ENCODE results near the gene AIF1. TPM values are rescaled to one million over a fixed set of nuclear protein-coding genes. Genes with fewer than 3 reads are reported as not detected.

AIF1 gene
- total RNA-seq, 2 donors from 2014 or later = 8.1 to 13.2 TPM

DNA sequence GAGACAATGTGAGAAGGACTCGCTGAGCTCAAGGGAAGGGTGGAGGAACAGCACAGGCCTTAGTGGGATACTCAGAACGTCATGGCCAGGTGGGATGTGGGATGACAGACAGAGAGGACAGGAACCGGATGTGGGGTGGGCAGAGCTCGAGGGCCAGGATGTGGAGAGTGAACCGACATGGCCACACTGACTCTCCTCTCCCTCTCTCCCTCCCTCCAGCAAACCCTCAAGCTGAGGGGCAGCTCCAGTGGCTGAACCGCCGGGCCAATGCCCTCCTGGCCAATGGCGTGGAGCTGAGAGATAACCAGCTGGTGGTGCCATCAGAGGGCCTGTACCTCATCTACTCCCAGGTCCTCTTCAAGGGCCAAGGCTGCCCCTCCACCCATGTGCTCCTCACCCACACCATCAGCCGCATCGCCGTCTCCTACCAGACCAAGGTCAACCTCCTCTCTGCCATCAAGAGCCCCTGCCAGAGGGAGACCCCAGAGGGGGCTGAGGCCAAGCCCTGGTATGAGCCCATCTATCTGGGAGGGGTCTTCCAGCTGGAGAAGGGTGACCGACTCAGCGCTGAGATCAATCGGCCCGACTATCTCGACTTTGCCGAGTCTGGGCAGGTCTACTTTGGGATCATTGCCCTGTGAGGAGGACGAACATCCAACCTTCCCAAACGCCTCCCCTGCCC is 38.0 kb upstream of the AIF1 start:
- ATAC-seq (no peak), DNase-seq (no peak)
- peaks cover 66% of the 10 kb centered on the region for H3K4me1 Mint-ChIP-seq
- H3K27ac Mint-ChIP-seq = peak overlapping the region; percentile 99
- H3K9me3 ChIP-seq (ENCODE audit: control insufficient read depth, low read length, poor library complexity, severe bottlenecking) = no peaks in the 10 kb centered on the region
- H3K27me3 Mint-ChIP-seq = no peaks in the 10 kb centered on the region
- peak overlapping the region; percentile 100 for H3K4me3 Mint-ChIP-seq
- peaks cover 35% of the 10 kb centered on the region for H3K36me3 Mint-ChIP-seq (ENCODE audit: low read depth)

DNA sequence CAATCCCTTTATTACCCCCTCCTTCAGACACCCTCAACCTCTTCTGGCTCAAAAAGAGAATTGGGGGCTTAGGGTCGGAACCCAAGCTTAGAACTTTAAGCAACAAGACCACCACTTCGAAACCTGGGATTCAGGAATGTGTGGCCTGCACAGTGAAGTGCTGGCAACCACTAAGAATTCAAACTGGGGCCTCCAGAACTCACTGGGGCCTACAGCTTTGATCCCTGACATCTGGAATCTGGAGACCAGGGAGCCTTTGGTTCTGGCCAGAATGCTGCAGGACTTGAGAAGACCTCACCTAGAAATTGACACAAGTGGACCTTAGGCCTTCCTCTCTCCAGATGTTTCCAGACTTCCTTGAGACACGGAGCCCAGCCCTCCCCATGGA is 37.5 kb upstream of the AIF1 start:
- no peak for DNase-seq
- H3K36me3 Mint-ChIP-seq (ENCODE audit: low read depth) = peaks cover 32% of the 10 kb centered on the region
- no peaks in the 10 kb centered on the region for H3K27me3 Mint-ChIP-seq

DNA sequence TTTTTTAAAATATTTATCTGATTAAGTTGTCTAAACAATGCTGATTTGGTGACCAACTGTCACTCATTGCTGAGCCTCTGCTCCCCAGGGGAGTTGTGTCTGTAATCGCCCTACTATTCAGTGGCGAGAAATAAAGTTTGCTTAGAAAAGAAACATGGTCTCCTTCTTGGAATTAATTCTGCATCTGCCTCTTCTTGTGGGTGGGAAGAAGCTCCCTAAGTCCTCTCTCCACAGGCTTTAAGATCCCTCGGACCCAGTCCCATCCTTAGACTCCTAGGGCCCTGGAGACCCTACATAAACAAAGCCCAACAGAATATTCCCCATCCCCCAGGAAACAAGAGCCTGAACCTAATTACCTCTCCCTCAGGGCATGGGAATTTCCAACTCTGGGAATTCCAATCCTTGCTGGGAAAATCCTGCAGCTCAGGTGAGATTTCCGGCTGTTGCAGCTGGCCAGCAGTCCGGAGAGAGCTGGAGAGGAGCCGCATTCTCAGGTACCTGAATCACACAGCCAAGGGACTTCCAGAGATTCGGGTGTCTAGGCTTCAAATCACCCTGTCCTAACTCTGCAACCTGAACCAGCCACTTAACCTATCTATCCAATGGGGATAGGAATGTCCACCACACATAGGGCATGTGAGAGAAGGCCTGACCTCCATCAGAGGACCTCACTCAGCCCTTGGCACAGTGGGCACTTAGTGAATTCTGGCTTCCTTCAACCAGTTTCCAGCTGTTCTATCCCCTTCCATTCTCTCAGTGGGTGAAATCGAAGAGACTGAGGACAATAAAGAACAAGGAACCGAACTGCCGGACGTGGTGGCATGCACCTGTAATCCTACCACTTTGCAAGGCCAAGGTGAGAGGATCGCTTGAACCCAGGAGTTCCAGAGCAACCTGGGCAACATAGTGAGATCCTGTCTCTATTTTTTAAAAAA is 36.6 kb upstream of the AIF1 start:
- H3K4me1 Mint-ChIP-seq = peaks cover 63% of the 10 kb centered on the region
- ATAC-seq = no peak
- H3K36me3 Mint-ChIP-seq (ENCODE audit: low read depth) = peaks cover 29% of the 10 kb centered on the region
- H3K27ac Mint-ChIP-seq = peak overlapping the region; percentile 99
- DNase-seq = no peak
- no peaks in the 10 kb centered on the region for H3K27me3 Mint-ChIP-seq
- peak overlapping the region; percentile 100 for H3K4me3 Mint-ChIP-seq
- H3K9me3 ChIP-seq (ENCODE audit: control insufficient read depth, low read length, poor library complexity, severe bottlenecking) = no peaks in the 10 kb centered on the region

More for the DNA sequence above, 37.5 kb upstream of the AIF1 start:
- H3K4me1 Mint-ChIP-seq = peaks cover 64% of the 10 kb centered on the region
- H3K4me3 Mint-ChIP-seq = peak overlapping the region; percentile 100
- ATAC-seq = no peak
- H3K27ac Mint-ChIP-seq = peak overlapping the region; percentile 99
- H3K9me3 ChIP-seq (ENCODE audit: control insufficient read depth, low read length, poor library complexity, severe bottlenecking) = no peaks in the 10 kb centered on the region

DNA sequence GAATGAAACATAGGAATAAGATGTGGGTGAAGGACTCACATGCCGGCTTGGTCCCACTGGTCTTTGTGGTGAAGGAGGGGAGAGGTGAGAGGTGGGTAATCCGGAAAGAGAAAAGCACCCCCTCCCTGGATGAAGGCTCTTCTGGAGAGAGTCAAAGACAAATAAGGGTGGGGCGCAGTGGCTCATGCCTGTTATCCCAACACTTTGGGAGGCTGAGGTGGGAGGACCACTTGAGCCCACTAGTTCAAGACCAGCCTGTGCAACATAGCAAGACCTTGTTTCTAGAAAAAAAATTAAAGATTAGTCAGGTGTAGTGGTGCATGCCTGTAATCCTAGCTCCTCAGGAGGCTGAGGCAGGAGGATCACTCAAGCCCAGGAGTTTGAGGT is 35.9 kb upstream of the AIF1 start:
- no peaks in the 10 kb centered on the region for H3K9me3 ChIP-seq (ENCODE audit: control insufficient read depth, low read length, poor library complexity, severe bottlenecking)
- DNase-seq (no peak), ATAC-seq (no peak)
- Mint-ChIP-seq H3K36me3 (ENCODE audit: low read depth) (peaks cover 29% of the 10 kb centered on the region), H3K4me1 (peaks cover 60% of the 10 kb centered on the region), H3K4me3 (peak overlapping the region; percentile 100), H3K27me3 (no peaks in the 10 kb centered on the region), H3K27ac (peak overlapping the region; percentile 99)

DNA sequence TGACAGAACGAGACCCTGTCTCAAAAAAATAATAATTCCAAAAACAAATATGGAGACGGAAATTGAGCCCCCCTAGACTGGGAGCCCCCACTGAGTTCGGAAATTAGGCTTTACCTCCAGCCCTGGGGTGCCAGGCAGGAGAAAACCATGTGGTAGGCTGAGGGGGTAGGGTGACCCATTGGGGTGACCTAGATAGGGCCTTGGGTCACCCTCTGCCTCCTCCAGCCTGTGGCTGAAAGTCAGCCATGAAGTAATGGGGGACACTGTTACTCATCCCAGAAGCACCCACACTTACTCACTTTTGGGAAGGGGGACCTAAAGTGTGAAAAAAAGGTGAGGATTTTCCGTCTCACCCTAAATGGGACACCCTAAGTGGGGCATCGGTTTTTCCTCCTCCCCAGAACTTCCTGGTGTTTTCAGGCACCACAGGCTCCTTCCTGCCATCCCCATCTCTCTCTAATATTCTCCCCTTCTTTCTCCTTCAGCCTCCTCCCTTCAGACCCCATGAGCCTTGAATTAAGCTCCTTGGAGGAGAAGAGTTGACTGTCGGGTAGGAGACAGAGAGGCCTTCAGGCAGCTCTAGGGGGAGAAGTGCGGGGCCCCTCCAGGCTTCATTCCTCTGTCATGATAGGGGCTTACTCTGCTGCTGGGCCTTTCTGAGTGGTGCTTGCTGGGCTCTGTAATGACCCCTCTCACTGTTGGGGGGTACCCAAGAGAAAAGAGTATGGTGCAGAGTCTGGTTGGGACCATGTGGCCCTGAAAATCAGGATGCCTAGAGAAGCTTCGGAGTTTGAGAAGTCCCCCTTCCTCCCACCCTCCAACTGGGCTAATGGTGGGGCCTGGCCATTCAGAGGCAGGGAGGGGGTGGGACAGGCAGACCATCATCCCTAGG is 35.2 kb upstream of the AIF1 start:
- Mint-ChIP-seq H3K36me3 (ENCODE audit: low read depth) (peaks cover 29% of the 10 kb centered on the region), H3K27me3 (no peaks in the 10 kb centered on the region), H3K27ac (peak overlapping the region; percentile 99), H3K4me3 (peak overlapping the region; percentile 100), H3K4me1 (peaks cover 55% of the 10 kb centered on the region)
- ATAC-seq (no peak), DNase-seq (no peak)
- no peaks in the 10 kb centered on the region for H3K9me3 ChIP-seq (ENCODE audit: control insufficient read depth, low read length, poor library complexity, severe bottlenecking)

DNA sequence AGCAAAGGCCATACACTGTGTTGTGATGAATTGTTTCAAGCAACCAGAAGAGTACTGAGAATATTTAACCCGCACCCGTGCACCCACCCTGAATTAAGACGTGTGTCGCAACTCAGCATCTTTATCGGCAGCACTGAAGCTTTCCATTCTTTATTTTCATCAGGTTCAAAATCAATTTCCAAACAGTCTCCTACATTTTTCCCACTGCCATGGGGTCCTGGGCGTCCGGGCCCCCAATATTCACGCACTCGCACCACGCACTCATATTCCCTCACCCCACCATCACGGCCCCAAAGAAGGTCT is 34.6 kb upstream of the AIF1 start:
- no peak for DNase-seq

DNA sequence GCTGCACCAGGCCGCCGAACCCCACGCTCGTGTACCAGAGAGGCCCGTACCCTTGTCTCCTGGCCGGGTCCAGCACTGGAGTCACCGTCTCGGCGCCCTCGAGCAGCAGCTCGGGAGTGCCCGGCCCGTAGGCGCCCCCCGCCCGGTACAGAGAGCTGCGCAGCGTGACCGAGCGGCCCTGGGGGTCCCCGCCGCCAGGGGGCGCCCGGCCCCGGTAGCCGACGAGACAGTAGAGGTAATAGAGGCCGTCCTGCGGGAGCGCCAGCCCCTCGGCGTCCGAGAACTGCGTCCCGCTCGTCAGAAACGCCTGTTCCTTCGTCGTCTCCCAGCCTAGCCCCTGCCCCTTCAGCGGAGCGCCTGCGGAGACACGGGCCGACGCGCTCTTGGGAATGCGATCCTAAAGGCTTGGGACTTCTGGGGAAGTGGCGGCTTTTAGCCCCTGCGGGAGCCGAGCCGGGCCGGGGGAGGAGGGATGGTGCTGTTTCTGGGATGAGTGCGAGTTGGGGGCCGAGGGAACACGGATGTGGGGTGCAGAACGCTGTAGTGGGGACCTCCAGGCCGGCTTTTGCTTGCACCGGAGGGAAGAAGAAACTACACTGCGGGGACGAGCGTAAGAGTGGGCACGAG is 34.1 kb upstream of the AIF1 start:
- DNase-seq (peak; percentile 80 to 91 (median 89)), ATAC-seq (peak; percentile 69)
- Mint-ChIP-seq H3K27me3 (no peaks in the 10 kb centered on the region), H3K36me3 (ENCODE audit: low read depth) (peaks cover 24% of the 10 kb centered on the region), H3K27ac (peak overlapping the region; percentile 99), H3K4me3 (peak overlapping the region; percentile 100), H3K4me1 (peaks cover 53% of the 10 kb centered on the region)
- H3K9me3 ChIP-seq (ENCODE audit: control insufficient read depth, low read length, poor library complexity, severe bottlenecking) = no peaks in the 10 kb centered on the region

More for the DNA sequence above, 34.6 kb upstream of the AIF1 start:
- peak overlapping the region; percentile 99 for H3K27ac Mint-ChIP-seq
- peaks cover 29% of the 10 kb centered on the region for H3K36me3 Mint-ChIP-seq (ENCODE audit: low read depth)
- peaks cover 53% of the 10 kb centered on the region for H3K4me1 Mint-ChIP-seq
- no peaks in the 10 kb centered on the region for H3K9me3 ChIP-seq (ENCODE audit: control insufficient read depth, low read length, poor library complexity, severe bottlenecking)
- peak overlapping the region; percentile 100 for H3K4me3 Mint-ChIP-seq
- no peak for ATAC-seq
- no peaks in the 10 kb centered on the region for H3K27me3 Mint-ChIP-seq

DNA sequence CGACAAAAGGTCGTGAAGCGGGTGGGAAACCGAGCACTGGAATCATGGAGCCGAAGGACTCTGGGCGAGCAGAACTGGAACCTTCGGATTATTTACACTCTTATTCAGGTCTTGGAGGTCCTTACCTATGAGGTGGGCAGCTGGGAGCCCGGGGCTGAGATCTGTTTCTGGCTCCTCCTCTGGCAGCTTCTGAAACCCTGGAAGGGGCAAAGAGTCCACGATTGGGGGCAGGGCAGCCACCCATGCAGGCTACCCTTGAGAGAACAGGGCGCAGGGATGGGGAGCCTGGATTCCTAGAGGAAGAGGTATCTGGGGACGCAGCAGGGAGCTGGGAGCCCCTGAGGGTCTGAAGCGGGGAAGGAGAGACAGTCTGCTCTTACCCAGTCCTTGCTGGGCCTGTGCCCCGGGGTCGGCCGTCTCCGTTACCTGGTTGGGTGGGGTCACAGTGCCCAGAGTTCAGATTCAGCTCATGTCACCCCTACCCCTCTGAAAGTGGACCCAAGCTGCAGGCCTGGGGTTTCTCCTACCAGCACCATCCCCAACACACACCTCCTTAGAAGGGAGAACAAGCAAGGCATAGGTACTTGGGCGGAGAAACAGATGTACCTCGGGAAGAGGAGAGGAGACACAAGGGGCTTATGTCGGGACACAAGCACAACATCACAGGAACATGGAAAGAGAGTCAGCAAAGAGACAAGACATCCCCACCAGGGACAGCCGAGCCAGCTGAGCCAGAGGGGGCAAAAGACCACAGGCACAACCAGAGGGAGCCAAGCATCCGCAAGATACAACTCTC is 33.4 kb upstream of the AIF1 start:
- DNase-seq (no peak), ATAC-seq (no peak)
- Mint-ChIP-seq H3K36me3 (ENCODE audit: low read depth) (peaks cover 18% of the 10 kb centered on the region), H3K27me3 (no peaks in the 10 kb centered on the region), H3K27ac (peak overlapping the region; percentile 99), H3K4me1 (peaks cover 51% of the 10 kb centered on the region), H3K4me3 (peak overlapping the region; percentile 100)
- no peaks in the 10 kb centered on the region for H3K9me3 ChIP-seq (ENCODE audit: control insufficient read depth, low read length, poor library complexity, severe bottlenecking)

DNA sequence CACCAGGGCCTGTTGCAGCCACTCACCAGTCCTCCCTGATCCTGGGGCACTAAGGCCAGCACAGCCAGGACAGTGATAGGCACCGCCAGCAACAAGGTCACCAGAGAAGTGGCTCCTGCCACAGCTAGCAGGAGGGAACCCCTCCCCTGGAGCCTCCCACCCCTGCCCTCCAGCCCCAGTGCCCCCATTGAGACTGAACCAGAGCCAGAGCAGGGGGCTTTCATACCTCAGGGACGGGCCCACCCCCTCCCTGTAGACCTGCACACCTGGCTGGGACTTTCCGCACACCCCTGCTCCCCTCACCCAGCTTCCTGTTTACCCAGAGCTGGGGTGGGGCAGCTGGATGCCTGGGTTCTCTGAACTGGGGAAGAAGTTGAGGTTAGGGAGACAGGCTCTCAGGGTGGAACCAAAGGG is 32.8 kb upstream of the AIF1 start, which contains the start of gene LTB:
Gene LTB, minus strand, starts transcription at position 195 of the 414 bp plus-strand sequence. Its CDS starts 7 bp downstream, at position 188.
- Mint-ChIP-seq H3K27me3 (no peaks in the 10 kb centered on the region), H3K27ac (peak within 1 kb of the TSS; percentile 99), H3K4me3 (peak within 1 kb of the TSS; percentile 100), H3K4me1 (peaks cover 52% of the 10 kb centered on the region), H3K36me3 (ENCODE audit: low read depth) (peaks cover 14% of the 10 kb centered on the region)
- ATAC-seq (peak; percentile 71), DNase-seq (peak; percentile 57 to 71 (median 58))
- H3K9me3 ChIP-seq (ENCODE audit: control insufficient read depth, low read length, poor library complexity, severe bottlenecking) = no peaks in the 10 kb centered on the region

DNA sequence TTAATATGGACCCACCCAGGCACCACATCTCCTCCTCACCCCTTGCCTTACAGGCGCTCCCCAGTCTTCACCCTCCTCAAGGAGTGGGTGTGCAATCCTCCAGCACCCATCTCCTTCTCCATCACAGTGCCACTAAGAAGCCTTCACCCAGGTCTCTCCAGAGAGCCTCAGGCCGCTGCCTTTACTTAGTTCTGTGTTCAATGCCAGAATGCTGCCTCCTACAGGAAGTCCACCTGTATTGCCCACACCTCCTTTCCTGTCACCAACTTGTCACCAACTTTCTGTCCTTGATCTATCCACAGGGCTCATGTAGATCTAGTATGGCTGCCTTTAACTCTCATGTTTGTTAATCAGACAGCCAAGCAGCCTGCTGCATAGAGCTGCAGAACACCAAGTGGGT is 29.5 kb upstream of the AIF1 start:
- no peaks in the 10 kb centered on the region for H3K9me3 ChIP-seq (ENCODE audit: control insufficient read depth, low read length, poor library complexity, severe bottlenecking)
- Mint-ChIP-seq H3K4me3 (peak overlapping the region; percentile 88), H3K4me1 (peaks cover 49% of the 10 kb centered on the region), H3K36me3 (ENCODE audit: low read depth) (peaks cover 15% of the 10 kb centered on the region), H3K27ac (peak overlapping the region; percentile 92), H3K27me3 (no peaks in the 10 kb centered on the region)
- ATAC-seq (peak; percentile 24), DNase-seq (peak in 1 of 3 donors; percentile 27)

DNA sequence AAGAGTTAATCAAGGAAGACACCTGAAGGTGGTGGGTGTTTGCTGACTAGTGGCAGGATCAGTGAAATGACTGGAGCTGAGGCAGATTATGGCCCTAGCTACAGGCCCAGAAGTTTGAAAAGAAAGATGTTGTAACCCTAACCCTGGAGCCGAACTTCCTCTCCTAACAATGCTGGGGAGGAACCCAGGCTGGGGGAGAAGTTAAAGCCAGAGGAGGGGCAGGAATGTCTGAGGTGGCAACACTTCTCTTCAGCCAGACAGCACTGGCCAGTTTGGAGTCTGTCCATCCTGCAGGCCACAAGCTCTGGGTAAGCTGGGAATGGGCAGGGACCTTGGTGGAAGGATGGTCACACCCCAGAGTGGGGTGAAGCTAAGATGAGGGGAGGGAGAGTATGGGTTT is 29.0 kb upstream of the AIF1 start, which contains the start of gene LST1:
Gene LST1, plus strand, starts transcription at position 270 of the 400 bp plus-strand sequence. CDS start 1,023 bp downstream, outside the sequence.
- Mint-ChIP-seq H3K36me3 (ENCODE audit: low read depth) (peaks cover 12% of the 10 kb centered on the region), H3K27me3 (no peaks in the 10 kb centered on the region), H3K4me1 (peaks cover 52% of the 10 kb centered on the region), H3K27ac (peak within 1 kb of the TSS; percentile 92), H3K4me3 (peak within 1 kb of the TSS; percentile 88)
- DNase-seq (no peak), ATAC-seq (no peak)
- no peaks in the 10 kb centered on the region for H3K9me3 ChIP-seq (ENCODE audit: control insufficient read depth, low read length, poor library complexity, severe bottlenecking)
